ENCODE measurements around the gene TGFBR3. TPM values are rescaled to one million over a fixed set of nuclear protein-coding genes. Genes with fewer than 3 reads are reported as not detected.

The TGFBR3 gene
- total RNA-seq, 1 donor from 2014 or later, result 2.5 TPM

DNA sequence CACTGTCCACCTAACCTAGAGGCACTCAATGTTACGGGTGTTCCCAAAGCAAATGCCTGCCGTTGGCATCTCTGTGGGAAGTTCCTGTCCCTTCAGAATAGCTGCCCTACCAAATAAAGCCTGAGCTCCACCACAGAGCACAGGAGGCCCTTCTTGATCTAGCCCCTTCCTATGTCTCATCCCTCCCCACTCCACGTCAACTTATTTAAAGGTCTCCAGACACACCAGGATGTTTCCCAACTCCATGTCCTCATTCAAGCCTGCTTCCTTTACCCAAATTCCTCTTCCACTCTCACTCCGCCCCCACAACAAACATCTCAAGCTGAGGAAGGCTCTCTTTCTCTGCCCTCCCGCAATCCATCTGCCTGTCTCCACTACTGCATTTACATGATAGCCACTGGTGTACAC is 87.7 kb downstream of the TGFBR3 start:
- H3K9ac ChIP-seq (ENCODE audit: low read length), result no peak overlapping the region
- H3K4me1 ChIP-seq (ENCODE audit: insufficient read depth, low read length), result peaks cover 13% of the 10 kb centered on the region
- H3K27me3 ChIP-seq (ENCODE audit: insufficient read depth, low read length), result no peaks in the 10 kb centered on the region
- Mint-ChIP-seq H3K4me1 (ENCODE audit: low read depth, unreplicated experiment) (peaks cover 19% of the 10 kb centered on the region), H3K9me3 (ENCODE audit: unreplicated experiment) (no peaks in the 10 kb centered on the region), H3K36me3 (ENCODE audit: low read depth, unreplicated experiment) (peaks cover 3% of the 10 kb centered on the region), H3K27ac (ENCODE audit: unreplicated experiment) (no peak overlapping the region), H3K27me3 (ENCODE audit: low read depth, unreplicated experiment) (peaks cover 17% of the 10 kb centered on the region), H3K4me3 (ENCODE audit: unreplicated experiment) (no peak overlapping the region)
- H3K4me2 ChIP-seq (ENCODE audit: low read length), result no peak overlapping the region
- no peaks in the 10 kb centered on the region for H3K36me3 ChIP-seq (ENCODE audit: insufficient read depth, low read length)
- no peak overlapping the region for H2AFZ ChIP-seq (ENCODE audit: low read depth, low read length)
- FAIRE-seq (no peak), DNase-seq (ENCODE audit: low read depth) (no peak)
- no peaks in the 10 kb centered on the region for H4K20me1 ChIP-seq (ENCODE audit: insufficient read depth, low read length)
- TF ChIP-seq EZH2 (IDR thresholded peaks at IDR 0.05; ENCODE audit: insufficient read depth, low read length), result no peak
- TF ChIP-seq, protein P1, sequence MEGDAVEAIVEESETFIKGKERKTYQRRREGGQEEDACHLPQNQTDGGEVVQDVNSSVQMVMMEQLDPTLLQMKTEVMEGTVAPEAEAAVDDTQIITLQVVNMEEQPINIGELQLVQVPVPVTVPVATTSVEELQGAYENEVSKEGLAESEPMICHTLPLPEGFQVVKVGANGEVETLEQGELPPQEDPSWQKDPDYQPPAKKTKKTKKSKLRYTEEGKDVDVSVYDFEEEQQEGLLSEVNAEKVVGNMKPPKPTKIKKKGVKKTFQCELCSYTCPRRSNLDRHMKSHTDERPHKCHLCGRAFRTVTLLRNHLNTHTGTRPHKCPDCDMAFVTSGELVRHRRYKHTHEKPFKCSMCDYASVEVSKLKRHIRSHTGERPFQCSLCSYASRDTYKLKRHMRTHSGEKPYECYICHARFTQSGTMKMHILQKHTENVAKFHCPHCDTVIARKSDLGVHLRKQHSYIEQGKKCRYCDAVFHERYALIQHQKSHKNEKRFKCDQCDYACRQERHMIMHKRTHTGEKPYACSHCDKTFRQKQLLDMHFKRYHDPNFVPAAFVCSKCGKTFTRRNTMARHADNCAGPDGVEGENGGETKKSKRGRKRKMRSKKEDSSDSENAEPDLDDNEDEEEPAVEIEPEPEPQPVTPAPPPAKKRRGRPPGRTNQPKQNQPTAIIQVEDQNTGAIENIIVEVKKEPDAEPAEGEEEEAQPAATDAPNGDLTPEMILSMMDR (IDR thresholded peaks at IDR 0.05; ENCODE audit: insufficient read depth, low read depth, low read length), result no peak
- no peak overlapping the region for H3K4me3 ChIP-seq (ENCODE audit: insufficient read depth, low read depth, low read length)
- H3K27ac ChIP-seq (ENCODE audit: low read depth, low read length), result no peak overlapping the region
- no peaks in the 10 kb centered on the region for H3K9me3 ChIP-seq (ENCODE audit: insufficient read depth, low read depth, low read length)
- no peaks in the 10 kb centered on the region for H3K79me2 ChIP-seq (ENCODE audit: insufficient read depth, low read length)

DNA sequence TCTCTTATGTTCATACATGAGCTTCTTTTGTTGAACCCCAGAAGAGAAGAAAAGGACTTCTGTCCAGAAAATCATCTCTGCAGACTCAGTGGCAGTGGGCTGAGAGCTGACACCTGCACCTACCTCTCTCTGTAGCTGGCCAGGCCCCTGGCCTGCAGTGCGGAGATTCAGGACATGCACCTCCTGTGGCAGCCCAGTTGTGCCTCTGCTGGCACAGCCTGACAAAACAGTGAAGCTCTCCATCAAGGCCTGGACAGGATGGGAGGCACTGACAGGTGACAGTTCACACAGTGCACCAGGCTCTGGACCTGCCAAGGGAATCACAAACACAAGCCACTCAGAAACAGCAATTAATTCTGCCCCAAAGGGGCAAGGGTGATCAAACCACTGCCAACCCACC is 88.8 kb downstream of the TGFBR3 start:
- peaks cover under 1% of the 10 kb centered on the region for H3K27me3 ChIP-seq (ENCODE audit: insufficient read depth, low read length)
- H3K27me3 Mint-ChIP-seq (ENCODE audit: low read depth, unreplicated experiment), result peaks cover 13% of the 10 kb centered on the region
- peaks cover 13% of the 10 kb centered on the region for H3K4me1 ChIP-seq (ENCODE audit: insufficient read depth, low read length)
- no peaks in the 10 kb centered on the region for H3K36me3 Mint-ChIP-seq (ENCODE audit: low read depth, unreplicated experiment)
- no peak for DNase-seq (ENCODE audit: low read depth)
- H3K9me3 ChIP-seq (ENCODE audit: insufficient read depth, low read depth, low read length), result no peaks in the 10 kb centered on the region
- no peak overlapping the region for H3K9ac ChIP-seq (ENCODE audit: low read length)
- no peak overlapping the region for H3K27ac Mint-ChIP-seq (ENCODE audit: unreplicated experiment)
- H3K4me3 Mint-ChIP-seq (ENCODE audit: unreplicated experiment), result no peak overlapping the region
- no peaks in the 10 kb centered on the region for H3K9me3 Mint-ChIP-seq (ENCODE audit: unreplicated experiment)
- H2AFZ ChIP-seq (ENCODE audit: low read depth, low read length), result no peak overlapping the region
- no peak overlapping the region for H3K27ac ChIP-seq (ENCODE audit: low read depth, low read length)
- no peak overlapping the region for H3K4me3 ChIP-seq (ENCODE audit: insufficient read depth, low read depth, low read length)
- no peak overlapping the region for H3K4me2 ChIP-seq (ENCODE audit: low read length)
- no peaks in the 10 kb centered on the region for H4K20me1 ChIP-seq (ENCODE audit: insufficient read depth, low read length)
- no peak for FAIRE-seq
- TF ChIP-seq, protein P1 (IDR thresholded peaks at IDR 0.05; ENCODE audit: insufficient read depth, low read depth, low read length), result no peak
- no peak for TF ChIP-seq EZH2 (IDR thresholded peaks at IDR 0.05; ENCODE audit: insufficient read depth, low read length)
- H3K4me1 Mint-ChIP-seq (ENCODE audit: low read depth, unreplicated experiment), result peaks cover 19% of the 10 kb centered on the region
- H3K79me2 ChIP-seq (ENCODE audit: insufficient read depth, low read length), result no peaks in the 10 kb centered on the region
- H3K36me3 ChIP-seq (ENCODE audit: insufficient read depth, low read length), result no peaks in the 10 kb centered on the region

DNA sequence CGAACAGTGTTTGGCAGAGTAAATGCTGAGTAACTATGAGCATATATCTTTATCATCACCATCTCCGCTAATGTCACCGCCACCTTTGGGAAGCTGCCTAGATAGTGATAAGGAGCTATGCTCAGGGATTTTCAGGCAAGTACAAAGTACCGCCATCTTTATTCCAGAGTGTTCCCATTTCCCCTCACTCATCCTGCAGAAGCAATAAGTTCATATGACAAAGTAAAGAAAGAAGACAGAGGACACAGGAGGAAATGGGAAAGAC is 89.6 kb downstream of the TGFBR3 start:
- Mint-ChIP-seq H3K4me1 (ENCODE audit: low read depth, unreplicated experiment) (peaks cover 19% of the 10 kb centered on the region), H3K27ac (ENCODE audit: unreplicated experiment) (no peak overlapping the region), H3K4me3 (ENCODE audit: unreplicated experiment) (no peak overlapping the region), H3K9me3 (ENCODE audit: unreplicated experiment) (no peaks in the 10 kb centered on the region), H3K27me3 (ENCODE audit: low read depth, unreplicated experiment) (peaks cover 19% of the 10 kb centered on the region), H3K36me3 (ENCODE audit: low read depth, unreplicated experiment) (no peaks in the 10 kb centered on the region)
- H3K27me3 ChIP-seq (ENCODE audit: insufficient read depth, low read length), result peaks cover 4% of the 10 kb centered on the region
- no peaks in the 10 kb centered on the region for H3K79me2 ChIP-seq (ENCODE audit: insufficient read depth, low read length)
- peaks cover 13% of the 10 kb centered on the region for H3K4me1 ChIP-seq (ENCODE audit: insufficient read depth, low read length)
- no peaks in the 10 kb centered on the region for H4K20me1 ChIP-seq (ENCODE audit: insufficient read depth, low read length)
- FAIRE-seq (no peak), DNase-seq (ENCODE audit: low read depth) (no peak)
- H3K9me3 ChIP-seq (ENCODE audit: insufficient read depth, low read depth, low read length), result no peaks in the 10 kb centered on the region
- no peak overlapping the region for H3K27ac ChIP-seq (ENCODE audit: low read depth, low read length)
- no peak overlapping the region for H3K9ac ChIP-seq (ENCODE audit: low read length)
- TF ChIP-seq, protein P1 (IDR thresholded peaks at IDR 0.05; ENCODE audit: insufficient read depth, low read depth, low read length), result no peak
- TF ChIP-seq EZH2 (IDR thresholded peaks at IDR 0.05; ENCODE audit: insufficient read depth, low read length), result no peak
- H3K4me2 ChIP-seq (ENCODE audit: low read length), result peak overlapping the region; percentile 67
- no peak overlapping the region for H3K4me3 ChIP-seq (ENCODE audit: insufficient read depth, low read depth, low read length)
- no peak overlapping the region for H2AFZ ChIP-seq (ENCODE audit: low read depth, low read length)
- no peaks in the 10 kb centered on the region for H3K36me3 ChIP-seq (ENCODE audit: insufficient read depth, low read length)

Measured in astrocyte (in vitro differentiated cells and primary cell).